Stimulated activated naive CD4-positive, alpha-beta T cell treated with Interleukin-2 at 50 U/mL for 16 hours (primary cell): ENCODE results near the gene TBX4.

Experiments
- DNase-seq: peaks from one replicate; lab custom pipeline; 2025; lab: John Stamatoyannopoulos, UW

TBX4 gene

DNA sequence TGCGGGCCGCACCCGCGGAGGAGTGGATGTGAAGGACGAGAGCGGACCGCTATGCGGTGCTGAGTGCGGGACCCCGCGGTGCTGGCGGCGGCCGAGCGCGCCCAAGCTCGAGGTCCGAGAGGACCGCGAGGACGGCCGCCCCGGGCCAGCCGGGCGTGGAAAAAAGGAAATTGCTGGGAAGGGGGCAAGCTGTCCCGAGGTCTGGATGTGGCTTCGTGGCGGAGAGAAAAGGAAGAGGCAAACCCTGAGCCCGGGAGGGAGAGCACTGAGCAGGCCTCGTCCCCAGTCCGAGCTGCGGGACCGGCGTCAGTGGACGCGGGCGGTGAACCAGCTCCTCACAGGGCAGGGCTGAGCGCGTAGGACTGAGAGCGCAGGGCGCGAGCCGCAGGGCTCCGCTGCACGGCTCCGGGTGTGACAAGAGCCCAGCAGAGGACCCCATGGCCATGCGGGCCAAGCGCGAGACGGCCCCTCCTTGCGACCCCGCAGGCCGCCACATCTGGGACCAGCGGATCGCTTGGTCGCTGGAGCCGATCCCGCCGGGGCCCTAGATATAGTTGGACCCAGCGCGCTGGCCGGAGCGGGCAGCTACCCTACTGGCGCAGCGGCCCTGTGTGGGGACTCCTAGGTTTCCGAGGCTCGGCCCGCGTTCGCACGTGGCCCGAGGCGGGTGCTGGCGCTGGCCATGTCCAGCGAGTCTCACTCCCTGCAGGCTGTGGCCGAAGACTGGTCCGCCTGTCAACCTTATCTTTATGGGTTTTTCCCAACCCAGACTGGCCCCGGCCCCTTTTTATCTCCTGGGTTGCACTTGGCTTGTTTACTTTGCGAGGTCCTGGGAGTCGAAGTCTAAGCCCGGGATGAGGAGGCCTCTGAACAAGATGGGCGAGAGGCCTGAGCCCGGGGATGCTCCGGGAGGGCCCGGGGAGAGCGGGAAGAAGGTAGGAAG lies 2.4 kb downstream of the TBX4 start:
- no peak for DNase-seq

DNA sequence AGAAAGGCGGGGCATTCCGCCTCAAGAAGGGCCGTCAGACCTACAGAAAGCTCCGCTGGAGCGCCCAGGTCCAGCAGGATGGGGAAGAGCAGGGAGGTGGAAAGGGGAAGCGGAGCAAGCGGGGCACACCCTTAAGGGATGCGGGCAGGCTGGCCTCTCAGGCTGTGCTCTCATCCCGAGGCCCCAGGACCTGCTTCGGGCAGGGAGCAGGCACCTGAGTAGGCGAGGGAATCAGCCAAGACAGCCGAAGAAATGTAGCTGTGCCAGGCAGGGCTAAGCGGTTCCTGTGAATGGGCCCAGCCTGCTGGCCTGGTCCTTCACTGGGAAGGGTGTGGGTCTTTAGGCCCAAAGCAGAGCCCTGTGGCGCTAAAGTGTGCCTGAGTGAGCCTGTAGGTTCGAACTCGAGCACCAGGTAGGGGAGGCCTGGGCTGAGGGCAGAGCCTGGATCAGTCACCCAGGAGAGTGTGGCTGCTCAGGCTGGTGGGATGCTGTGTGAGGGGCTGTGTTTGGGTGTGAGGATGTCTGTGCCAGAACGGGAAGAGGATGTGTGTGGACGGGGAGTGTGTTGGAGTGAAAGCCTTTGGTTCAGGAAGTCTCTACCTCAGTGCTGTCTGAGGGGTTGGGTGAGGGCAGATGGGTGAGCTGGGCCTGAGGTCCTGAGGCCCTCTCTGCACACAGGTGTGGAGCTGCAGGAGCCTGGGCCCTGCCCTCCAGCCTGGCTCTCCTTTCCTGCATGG lies 3.3 kb downstream of the TBX4 start:
- DNase-seq: no peak

DNA sequence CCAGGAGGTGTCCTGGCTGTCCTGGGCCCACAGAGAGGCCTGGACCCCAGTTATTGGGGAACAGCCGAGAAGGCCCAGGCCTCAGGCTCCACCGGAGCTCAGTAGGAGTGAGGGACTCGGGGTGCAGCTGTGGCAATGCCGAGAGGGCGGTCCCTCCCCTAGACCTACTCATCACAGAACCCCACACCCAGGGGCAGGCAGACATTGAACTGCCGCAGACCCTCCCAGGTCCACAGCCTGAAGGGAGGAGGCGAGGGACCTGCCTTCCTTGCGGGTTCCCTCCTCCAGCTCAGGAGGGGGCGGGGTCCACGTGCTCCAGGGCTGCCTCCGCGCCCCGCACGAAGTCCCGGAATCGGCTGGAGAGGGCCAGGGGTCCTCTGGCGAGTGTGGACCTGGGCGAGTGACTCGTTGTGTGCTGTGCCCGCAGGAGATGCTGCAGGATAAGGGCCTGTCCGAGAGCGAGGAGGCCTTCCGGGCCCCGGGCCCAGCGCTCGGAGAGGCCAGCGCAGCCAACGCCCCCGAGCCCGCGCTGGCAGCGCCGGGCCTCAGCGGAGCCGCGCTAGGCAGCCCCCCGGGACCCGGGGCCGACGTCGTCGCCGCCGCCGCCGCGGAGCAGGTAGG lies 3.9 kb downstream of the TBX4 start:
- no peak for DNase-seq

DNA sequence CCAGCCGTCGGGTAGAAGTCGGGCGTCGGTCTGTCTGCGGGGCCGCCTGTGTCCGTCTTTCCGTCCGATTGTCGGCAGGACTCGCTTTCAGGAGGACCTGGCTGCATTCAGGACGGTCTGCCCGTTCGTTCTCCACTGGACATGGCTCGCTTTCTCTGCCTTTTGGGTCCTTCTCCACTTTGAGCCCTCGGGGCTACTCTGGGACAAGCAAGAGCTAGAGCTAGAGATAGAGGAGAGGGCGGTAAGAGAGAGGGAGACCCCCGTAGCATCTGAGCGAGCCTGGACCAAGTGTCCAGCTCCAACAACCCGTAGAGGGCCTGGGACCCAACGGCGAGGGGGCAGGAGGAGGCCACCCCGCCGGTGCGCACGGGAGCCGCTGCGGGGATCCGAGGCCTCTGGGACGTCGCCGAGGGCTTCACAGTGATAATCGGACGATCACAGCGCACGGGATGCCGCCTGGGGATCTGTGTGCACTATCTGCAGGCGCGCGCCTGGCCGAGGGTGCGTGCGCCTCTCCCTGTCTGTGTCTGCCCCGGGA lies 4.5 kb downstream of the TBX4 start:
- no peak for DNase-seq

DNA sequence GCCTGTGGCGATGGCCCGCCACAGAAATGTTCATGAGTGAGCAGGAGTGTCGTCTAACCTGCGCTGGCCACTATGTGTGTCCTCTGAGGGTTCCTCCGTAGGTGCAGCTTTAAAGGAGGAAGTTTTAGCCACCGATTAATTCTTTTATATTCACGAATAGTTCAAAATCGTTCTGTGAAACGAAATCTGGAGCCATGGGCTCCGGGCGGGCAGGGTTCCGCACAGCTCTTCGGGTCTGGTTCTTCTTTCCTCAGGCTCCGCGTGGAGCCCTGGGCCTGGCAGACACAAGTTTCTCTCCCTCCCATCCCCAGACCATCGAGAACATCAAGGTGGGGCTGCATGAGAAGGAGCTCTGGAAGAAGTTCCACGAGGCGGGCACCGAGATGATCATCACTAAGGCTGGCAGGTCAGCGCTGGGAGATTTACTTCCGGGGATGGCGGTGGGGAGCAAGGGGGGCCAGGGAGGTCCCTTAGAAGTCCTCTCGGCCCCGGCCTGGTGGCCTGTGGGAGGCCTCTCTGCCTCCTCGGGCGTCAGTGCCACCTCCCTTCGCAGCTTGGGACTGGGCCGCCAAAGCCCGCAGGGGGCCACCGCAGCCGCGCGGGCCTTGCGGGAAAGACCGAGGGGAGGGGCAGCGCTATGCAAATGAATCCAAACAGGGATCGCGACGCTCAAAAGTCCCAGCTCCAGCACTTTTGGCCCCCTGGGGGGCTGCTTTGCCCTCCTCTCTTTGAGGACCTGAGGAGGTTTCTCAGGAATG lies 5.2 kb downstream of the TBX4 start:
- no peak for DNase-seq

DNA sequence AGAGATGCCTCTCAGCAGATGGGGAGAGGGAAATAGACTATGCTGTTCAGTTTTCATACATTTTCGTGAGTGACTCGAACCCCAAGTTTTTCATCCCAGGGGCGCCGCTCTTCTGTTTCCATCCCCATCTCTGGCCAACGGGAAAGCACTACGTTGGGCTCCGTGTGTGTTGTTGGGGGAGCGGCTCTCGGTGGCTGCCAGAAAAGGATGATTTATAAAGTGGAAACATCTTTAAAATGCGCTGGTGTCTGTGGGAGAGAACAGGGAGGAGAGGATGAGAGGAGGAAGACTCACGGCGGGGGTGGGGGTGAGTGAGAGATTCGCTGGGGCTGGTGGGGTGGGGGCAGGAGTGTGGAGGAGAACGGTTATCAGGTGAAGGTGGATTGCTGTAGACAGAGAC lies 5.8 kb downstream of the TBX4 start:
- DNase-seq: no peak

DNA sequence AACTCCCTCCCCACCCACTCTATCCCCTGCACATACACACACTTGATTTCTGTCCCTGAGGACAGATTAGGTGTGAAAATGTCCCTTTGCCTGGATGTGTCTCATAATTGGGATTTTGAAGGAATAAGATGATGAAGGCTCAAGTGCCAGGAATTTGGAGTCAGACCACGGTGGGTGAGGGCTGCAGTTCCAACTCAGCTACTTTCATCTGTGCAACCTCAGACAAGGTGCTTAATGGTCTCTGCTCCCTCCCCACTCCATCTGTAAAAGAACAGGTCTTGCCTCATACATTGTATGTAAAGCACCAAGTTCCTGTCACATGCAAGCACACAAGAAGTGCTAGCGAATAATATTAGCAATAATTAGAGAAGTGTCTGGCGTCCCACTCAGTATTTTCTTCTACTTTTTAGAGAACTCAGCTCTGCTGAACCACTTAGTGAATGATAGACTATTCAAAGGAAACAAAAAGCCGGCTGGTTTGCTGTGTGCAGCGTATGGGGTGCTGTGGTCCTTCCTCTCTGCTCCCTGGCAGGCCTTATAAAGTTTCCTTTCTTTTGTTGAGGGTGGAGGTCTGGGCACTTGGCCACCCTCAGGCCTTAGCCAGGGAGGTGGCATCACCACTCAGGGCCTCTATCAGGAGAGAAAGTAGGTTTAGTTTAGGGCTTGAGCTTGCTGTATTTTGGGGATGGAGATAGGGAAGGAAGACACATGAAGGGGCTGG lies 6.4 kb downstream of the TBX4 start:
- DNase-seq: no peak

DNA sequence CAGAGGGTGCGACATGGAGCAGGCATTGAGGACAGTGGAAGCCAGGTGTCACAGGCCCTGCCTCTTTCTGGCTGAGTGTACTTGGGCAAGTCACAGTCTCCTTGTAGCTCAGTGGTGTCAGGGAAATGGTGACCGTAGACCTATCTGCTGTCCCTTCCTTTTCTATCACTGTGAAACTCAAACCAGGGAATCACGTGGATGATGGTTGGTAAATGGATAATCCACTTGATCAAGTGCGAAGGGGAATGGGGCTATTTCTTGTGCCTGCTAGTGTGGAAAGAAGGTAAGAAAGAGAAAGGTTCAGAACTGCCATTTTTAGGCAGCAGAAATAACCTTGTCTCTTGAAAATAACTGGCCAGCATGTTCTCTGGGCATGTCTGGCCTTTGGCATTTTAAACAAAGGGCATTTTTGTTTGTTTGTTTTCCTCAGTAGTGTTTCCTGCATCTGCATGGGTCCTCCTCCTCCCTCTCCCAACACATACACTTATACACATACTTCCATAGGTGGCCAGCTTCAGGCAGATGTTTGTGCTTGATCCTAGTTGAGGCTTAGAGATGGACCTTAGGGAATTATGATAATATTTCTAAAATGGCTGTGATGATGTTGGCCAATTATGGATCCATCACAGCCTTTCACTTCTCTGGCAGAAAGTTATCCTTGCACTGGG lies 7.1 kb downstream of the TBX4 start:
- DNase-seq: no peak

DNA sequence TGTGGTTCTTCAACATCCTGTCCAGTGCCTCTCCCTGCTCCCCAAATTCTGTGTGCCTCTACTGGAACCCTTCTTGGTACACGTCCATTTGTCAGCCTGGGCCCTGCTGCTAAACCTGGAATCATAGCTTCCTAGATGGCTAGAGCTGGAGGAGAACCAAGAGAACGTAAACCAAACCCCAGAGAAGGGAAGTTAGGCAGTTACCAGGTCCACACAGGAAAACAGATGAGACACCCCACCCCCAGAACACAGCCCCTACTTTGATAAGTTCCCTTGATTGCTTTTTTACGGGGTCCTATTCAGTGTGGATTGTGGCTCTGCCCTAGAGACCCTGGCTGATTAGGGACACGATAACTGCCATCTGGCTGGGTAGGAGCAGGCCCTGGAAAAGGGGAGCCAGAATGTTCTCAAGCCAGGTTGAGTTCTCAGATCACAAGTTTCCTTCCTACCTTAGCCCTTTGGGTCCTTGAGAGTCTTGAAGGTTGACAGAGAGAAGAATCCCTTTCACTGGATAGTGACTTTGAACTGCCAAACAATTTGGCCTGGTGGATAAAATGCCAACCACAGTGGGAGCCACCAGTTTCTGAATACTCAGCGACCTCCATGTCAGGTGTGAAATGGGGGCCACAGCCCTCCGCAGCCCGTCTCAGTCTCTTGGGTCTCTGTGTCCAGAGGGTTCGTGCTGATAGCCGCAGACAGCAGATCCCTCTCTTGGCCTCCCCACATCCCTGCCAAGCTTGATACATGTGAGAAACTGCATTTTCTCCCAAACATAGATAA lies 7.9 kb downstream of the TBX4 start:
- DNase-seq: no peak

DNA sequence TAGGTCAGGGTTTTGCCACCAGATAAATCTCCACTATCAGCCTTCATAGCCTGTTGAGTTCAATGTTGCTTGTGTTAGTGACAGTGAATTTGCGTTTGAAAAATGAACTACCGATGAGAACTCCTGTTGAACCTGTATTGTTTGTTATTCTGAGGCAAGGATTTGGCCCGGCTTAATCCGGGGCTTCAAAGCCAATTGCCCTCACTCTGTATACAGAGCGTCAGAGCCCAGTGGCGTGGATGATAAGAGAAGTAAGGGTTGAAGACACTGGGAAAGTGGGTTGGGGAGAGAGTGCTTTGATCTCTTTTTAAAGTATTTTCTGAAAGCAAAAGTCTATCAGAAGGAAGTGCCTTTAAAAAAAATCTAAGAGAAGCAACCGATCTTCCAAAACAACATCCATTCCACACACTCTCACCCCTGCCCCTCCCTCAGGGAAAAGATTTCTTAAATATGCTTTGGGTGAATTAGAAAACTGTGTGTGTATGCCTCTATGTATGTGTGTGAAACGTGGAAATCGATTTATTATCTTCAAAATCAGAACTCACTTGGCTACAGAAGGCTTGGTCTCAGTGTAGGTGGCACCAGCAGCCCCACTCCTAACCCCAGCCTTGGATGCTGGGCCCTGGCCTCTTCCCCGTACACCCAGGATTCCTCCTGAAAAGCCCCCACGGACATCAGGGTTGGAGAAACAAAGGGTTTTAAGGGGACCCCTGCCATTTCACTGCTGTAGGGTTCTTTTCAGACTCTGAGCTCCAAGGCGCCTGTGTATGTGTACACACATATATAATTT lies 8.8 kb downstream of the TBX4 start:
- no peak for DNase-seq

DNA sequence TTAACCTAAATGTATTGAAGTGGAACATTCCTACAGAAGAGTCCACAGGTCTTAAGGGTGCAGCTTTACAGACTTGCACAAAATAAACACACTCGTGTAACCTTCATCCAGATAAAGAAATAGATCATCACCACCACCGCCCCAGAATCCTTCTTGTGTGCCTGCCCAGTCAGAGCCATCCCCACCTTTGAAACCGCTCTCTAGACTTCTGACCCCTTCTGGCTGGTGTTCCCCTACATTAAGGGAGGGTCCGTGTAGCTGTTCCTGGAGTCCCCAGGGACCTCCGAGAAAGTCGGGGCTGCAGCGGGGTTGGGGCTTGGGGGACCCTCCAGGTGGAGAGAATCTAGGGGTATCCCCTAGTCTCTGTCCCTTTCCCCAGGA lies 9.4 kb downstream of the TBX4 start:
- no peak for DNase-seq

DNA sequence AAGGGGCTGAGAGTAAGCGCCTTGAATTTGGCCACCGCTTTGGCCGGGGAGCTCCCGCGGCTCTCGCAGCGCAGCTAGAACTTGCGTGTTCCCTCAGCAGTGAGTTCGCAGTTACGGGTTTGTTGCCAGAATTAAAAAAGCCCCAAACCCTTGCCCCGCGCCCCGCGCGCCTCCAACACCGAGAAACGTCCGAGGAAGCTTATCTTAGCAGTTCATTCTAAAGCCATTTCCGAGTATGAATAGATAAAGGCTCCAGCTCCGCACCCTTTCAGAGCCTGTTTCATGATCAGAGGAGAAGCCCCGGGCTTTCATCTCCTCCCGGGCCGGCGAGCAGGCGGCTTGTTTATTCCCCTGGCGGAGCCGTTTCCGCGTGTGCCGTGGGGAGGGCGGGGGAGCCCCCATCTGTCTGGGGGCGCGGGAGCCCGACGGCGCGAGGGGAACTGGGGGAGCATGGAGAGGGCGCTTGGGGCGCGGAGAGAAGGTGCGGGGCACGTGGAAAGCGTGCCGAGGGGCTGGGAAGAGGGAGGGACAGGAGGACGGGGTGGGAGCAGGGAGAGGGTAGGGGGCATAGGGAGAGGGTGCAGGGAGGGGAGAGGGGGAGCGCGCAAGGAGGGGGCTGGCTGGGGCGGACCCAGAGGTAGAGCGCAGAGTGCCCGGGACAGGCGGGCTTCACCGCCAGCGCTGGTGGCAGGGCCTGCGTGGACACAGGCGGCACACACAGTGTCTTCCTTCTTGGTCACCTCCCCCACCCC lies 9.9 kb downstream of the TBX4 start:
- DNase-seq: no peak

DNA sequence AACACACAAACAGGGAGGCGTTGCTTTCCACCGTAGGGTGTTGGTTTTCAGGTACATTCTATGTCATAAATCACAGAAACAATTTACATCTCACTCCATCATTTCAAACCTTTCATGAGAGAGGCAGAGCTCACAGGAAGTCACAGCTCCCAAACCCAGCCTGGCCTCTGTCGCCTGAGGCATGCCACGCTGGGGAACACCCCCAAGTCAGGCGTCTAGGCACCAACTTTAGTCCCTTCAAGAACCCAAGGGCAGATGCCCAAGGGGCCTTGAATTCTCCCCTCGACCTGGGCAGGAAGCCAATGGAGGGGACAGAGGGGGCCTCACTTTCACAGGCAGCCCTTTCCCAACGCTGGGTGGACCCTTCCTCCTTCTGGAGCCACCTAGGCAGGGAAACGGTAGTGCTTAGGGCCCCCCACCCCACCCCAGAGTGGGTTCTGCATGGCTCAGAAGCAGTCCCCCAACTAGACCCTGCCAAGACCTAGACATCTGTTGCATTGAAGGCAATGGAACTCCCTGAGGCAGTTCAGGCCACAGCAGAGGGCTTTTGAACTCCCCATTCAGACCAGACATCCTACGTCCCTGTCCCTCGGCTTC lies 10.6 kb downstream of the TBX4 start:
- no peak for DNase-seq

DNA sequence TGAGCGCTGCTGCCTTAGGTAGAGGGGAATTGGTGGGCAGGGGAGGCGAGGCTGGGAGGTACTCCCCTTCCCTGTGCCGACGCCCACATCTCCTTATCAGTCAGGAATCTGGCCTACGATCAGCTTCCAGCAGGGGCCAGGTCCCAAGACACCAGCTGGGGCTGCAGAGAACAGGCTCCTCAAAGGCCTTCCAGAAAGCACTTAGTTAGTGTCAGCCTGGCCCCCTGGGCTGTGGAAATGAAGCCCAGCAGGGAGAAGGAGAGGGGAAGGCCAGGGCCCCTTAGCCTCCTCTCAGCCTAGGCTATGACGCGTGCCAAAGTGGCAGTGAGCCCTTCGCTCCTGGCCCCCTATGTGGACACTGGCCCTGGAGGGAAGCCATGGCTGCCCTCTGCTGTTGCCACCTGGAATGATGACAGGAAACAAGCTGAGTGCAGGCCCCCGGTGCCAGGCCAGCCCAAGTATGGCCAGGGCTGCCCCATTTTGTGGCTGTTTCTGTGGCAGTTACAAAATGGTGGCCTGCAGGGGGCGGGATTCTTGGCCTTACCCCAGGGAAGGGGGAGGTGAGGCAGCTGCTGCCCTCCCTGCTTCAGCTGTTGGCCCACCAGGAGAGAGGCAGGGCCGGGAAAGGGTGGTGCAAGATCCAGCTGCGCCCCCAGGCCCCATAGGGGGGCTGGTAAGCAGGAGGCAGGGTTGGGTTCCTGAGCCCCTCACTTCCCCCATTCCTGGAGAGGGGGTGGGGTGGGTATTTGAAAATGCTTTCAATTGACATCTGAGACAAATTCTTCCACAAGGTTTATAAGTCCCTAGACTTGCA lies 11.3 kb downstream of the TBX4 start:
- no peak for DNase-seq

DNA sequence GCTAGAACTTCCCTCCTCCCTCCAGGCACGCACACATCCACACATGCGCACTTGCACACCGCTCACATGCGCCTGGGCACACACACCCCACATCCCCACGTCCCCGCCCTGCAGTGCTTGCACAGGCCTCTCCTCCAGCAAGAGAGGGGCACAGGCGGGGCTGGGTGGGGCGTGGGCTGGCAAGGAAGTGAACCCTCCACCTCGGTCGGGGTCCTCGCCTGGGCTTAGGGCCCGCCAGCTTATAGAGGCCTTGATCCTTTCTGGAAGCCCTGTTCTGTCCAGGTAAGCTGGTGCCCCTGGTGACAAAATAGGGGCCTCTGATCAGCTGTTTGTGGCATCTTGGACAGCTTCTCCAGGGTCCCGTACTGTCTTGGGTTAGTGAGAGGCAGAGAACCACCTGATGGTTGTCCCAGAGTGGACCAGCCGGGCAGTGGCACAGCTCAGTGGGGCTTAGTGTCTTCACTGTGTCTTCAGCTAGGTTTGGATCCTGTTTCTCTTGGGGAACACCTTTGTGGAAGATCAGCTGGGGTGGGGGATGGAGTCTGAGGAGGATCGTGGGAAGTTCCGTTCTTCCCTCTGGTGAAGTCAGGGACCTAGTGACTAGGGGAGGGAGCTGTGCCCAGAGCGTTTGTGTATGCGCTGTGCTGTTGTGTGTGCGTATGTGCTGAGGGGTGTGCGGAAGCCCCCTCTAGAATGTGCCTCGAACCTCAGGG lies 12.1 kb downstream of the TBX4 start:
- DNase-seq: no peak

DNA sequence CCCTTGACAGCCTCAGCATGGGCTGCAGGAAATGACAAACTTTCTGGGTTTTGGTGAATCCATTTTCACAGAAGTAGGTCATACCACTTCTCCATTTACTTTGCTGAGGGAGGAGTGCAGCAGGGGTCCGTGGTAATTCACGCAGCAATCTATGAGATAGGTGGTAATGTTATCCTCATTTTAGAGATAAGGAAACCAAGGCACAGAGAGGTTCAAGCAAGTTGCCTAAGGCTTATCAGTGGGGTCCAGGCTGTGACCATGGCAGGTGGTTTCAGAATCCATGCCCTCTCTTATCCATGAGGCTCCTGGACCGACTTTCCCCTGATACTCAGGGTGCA lies 12.6 kb downstream of the TBX4 start:
- DNase-seq: no peak
